Measurements from ENCODE around the gene C8A.

Gene C8A

DNA sequence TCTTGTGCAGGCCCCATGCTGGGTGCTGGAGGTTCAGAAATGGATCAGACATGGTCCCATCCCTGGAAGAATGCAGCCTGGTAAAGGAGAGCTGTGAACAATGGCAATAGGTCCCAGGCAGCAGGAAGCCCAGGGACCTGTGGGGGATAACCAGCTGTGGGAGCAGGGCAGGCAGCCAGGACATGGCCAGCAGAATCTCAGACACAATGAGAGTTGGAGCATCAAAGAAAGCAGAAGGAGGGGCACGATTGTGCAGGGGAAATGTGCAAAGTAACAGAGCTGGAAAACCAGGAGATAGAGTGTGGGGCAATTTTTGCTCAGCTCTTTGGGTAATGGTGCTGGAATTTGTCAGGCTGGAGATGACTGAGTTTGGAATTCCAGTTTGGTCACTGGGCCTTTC, 66.9 kb downstream of the C8A start:
- POLR2A ChIA-PET, result no interaction called here
- TF ChIP-seq, protein P1, sequence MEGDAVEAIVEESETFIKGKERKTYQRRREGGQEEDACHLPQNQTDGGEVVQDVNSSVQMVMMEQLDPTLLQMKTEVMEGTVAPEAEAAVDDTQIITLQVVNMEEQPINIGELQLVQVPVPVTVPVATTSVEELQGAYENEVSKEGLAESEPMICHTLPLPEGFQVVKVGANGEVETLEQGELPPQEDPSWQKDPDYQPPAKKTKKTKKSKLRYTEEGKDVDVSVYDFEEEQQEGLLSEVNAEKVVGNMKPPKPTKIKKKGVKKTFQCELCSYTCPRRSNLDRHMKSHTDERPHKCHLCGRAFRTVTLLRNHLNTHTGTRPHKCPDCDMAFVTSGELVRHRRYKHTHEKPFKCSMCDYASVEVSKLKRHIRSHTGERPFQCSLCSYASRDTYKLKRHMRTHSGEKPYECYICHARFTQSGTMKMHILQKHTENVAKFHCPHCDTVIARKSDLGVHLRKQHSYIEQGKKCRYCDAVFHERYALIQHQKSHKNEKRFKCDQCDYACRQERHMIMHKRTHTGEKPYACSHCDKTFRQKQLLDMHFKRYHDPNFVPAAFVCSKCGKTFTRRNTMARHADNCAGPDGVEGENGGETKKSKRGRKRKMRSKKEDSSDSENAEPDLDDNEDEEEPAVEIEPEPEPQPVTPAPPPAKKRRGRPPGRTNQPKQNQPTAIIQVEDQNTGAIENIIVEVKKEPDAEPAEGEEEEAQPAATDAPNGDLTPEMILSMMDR (IDR thresholded peaks at IDR 0.05; ENCODE audit: control extremely low read depth, extremely low read depth, low read depth, missing control alignments), result no peak
- no peak for DNase-seq (ENCODE audit: extremely low spot score)
- CTCF ChIA-PET, result interaction anchor here (0.9 kb wide), 1 partner anchor 21 kb away, joined by 3 read pairs; no protein-coding TSS in a partner anchor

DNA sequence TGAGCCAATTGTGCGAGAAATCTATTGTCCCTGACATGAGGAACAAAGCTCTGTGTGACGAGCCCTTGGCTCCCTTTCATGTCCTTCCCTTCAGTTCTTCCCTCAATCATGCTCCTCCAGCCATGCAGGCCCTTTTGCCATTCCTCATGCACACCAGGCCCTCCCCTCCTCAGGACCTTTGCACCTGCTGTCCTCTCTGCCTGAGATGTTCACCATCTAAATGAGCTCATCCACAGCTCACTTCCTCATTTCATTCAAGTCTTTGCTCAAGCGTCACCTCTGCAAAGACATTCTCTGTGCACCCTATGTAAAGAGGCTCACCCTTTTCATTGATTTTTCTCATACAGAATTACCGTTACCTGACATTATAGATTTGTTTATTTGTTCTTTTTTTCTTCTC, 67.5 kb downstream of the C8A start:
- POLR2A ChIA-PET, result no interaction called here
- DNase-seq (ENCODE audit: extremely low spot score), result no peak
- TF ChIP-seq, protein P1 (IDR thresholded peaks at IDR 0.05; ENCODE audit: control extremely low read depth, extremely low read depth, low read depth, missing control alignments), result no peak
- CTCF ChIA-PET, result interaction anchor here (0.9 kb wide), 1 partner anchor 21 kb away, joined by 3 read pairs; no protein-coding TSS in a partner anchor

DNA sequence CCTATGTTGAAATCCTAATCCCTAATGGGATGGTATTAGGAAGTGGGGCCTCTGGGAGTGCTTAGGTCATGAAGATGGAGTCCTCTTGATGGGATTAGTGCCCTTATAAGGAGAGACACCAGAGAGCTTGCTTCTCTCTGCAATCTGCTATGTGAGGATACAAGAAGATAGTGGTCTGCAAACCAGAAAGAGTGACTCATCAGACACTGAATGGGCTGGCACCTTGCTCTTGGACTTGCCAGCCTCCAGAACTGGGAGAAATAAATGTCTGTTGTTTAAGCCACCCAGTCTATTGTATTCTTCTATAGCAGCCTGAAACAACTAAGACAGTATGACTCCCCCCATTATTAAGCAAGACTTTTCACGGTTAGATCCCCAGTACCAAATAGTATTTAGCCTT, 67.9 kb downstream of the C8A start:
- no peak for DNase-seq (ENCODE audit: extremely low spot score)
- TF ChIP-seq, protein P1 (IDR thresholded peaks at IDR 0.05; ENCODE audit: control extremely low read depth, extremely low read depth, low read depth, missing control alignments), result no peak
- CTCF ChIA-PET, result no interaction called here
- POLR2A ChIA-PET, result no interaction called here

DNA sequence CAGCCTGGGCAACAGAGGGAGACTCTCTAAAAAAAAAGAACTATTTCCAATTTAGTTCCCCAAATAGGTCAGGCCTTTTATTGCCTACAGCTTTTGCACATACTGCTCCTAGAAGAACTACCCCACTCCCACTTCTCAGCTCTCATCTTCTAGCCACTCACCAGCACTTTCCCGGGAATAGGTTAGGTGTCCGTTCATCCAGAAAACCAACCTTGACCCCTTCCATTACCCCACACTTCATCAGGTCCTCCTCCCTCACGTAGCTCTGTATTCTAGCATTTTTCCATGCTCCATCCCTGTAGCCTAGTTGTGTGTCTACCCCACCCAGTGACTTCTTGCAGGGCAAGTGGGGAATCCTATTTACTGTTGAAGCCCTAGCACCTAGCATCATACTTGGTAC, 68.6 kb downstream of the C8A start:
- ChIA-PET CTCF (interaction anchor here (1.0 kb wide), 1 partner anchor 103 kb away, joined by 3 read pairs; no protein-coding TSS in a partner anchor), POLR2A (no interaction called here)

DNA sequence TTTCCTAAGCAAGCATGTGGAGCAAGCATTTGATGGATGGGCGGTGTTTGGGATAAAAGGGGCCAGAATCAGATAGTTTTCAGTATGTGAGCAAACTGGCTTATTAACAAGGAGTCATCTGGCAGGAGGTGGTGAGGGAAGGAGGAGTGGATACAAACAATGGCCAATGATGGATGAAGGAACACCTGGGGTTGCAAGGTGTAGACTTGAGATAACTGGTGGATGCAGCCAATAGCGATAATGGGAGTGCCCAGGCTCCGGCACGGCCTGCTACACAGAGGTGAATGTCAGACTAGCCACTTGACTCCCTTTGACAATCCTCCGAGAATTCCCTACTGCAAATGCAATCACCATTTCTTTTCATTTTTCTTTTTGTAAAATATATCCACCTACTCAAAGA, 69.5 kb downstream of the C8A start:
- no peak for DNase-seq (ENCODE audit: extremely low spot score)
- TF ChIP-seq, protein P1 (IDR thresholded peaks at IDR 0.05; ENCODE audit: control extremely low read depth, extremely low read depth, low read depth, missing control alignments), result no peak
- POLR2A ChIA-PET, result no interaction called here
- CTCF ChIA-PET, result interaction anchor here (1.0 kb wide), 1 partner anchor 103 kb away, joined by 3 read pairs; no protein-coding TSS in a partner anchor

More for the DNA sequence above, 68.6 kb downstream of the C8A start:
- TF ChIP-seq, protein P1 (IDR thresholded peaks at IDR 0.05; ENCODE audit: control extremely low read depth, extremely low read depth, low read depth, missing control alignments), result no peak
- DNase-seq (ENCODE audit: extremely low spot score), result no peak

DNA sequence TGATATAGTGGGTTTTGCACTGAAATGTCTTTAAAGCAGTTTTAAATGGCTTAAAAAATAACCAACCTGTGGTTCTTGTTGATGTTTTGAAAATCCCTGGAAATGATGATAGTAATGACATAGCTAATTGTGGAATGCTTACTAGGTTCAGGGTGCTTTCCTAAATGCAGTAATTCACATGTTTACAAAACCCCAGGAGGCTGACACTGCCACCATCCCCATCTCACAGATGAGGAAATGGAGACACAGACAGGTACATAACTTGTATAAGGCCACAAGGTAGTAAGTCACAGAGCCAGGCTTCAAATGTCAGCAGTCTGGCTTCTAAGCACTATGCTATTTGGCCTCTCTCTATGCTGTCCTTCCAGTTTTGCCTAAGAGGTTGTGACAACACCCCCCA, 70.6 kb downstream of the C8A start:
- TF ChIP-seq, protein P1 (IDR thresholded peaks at IDR 0.05; ENCODE audit: control extremely low read depth, extremely low read depth, low read depth, missing control alignments), result no peak
- CTCF ChIA-PET, result interaction anchor here (1.5 kb wide), 1 partner anchor 10 kb away, joined by 3 read pairs; no protein-coding TSS in a partner anchor
- POLR2A ChIA-PET, result no interaction called here
- DNase-seq (ENCODE audit: extremely low spot score), result no peak

DNA sequence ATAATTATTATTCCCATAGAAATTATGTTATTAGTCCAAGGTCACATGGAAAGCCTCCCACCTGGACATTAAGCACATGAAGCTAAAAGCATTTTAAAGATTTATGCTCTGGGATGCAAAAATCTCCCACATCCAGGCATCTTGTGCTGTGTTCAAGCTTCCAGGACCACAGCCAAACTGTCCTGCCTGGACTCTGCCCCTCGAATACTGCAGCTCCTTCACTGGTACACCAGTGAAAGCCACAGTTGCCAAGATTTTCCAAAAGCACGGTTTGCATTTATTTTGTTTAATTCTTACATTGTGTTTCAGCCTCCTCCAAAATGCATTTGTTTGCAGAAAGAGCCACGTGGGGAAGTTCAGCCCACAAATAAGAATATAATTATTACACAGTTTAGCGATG, 72.6 kb downstream of the C8A start:
- TF ChIP-seq, protein P1 (IDR thresholded peaks at IDR 0.05; ENCODE audit: control extremely low read depth, extremely low read depth, low read depth, missing control alignments), result no peak
- ChIA-PET CTCF (no interaction called here), POLR2A (no interaction called here)
- no peak for DNase-seq (ENCODE audit: extremely low spot score)

Measured in GM10248 (cell line).